SIG-M5 treated with dmso at 0.1 percent for 504 hours (cell line): Measurements from ENCODE around the gene PTPRK.
"Not testable (repeated sequence)": the region's sequence is repeated elsewhere in the genome, so short reads cannot be mapped to it uniquely, and the experiment has no call there.

Source experiments
- DNase-seq: peaks from one replicate; lab custom pipeline; 2025; ENCODE audit not compliant: unreplicated experiment; lab: John Stamatoyannopoulos, UW

The PTPRK gene

GRCh38 chr6:127938701-127939100 lies 581.7 kb downstream of the PTPRK start:
- DNase-seq, result no peak

GRCh38 chr6:127937747-127938146 lies 582.7 kb downstream of the PTPRK start:
- no peak for DNase-seq

GRCh38 chr6:127937102-127937501 lies 583.3 kb downstream of the PTPRK start:
- DNase-seq, result no peak

DNA sequence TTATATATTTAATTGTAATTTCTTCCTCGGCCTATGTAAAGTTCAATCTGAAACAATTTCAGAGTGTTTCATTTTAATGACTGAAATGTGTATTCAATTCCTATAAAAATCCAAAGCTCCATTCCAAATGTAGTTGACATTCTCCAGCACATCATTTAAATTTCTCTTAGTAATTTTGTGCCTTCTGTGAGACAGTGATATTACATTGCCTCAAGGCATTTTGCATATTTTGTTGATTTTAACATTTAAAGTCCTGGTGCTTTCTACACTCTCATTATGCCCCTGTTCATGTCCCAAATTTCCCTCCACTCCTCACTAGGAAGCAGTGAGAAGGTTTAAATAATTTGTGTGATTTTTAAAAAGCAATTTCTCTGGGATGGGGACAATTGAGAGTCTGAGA lies 585.4 kb downstream of the PTPRK start:
- DNase-seq, result no peak

- DNase-seq, result no peak
Measured at GRCh38 chr6:127933852-127934840, 586.3 kb downstream of the PTPRK start.

DNA sequence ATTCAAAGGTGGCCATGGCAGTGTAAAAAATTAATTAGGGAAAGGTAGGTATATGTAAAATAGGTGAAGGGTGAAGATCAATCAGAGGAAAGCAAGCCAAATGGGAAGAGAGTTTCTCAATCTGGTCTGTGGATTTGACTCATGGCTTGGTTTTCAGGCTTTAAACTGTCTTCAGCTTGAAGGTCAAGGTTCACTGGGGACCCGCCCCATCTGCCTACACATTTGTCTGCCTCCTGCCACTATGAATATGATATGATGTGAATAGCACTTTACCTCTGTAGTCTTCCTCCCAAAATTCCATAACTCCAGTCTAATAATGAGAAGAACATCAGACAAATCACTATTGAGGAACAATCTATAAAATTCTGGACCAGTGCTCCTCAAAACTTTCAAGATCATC lies 587.3 kb downstream of the PTPRK start:
- no peak for DNase-seq

DNA sequence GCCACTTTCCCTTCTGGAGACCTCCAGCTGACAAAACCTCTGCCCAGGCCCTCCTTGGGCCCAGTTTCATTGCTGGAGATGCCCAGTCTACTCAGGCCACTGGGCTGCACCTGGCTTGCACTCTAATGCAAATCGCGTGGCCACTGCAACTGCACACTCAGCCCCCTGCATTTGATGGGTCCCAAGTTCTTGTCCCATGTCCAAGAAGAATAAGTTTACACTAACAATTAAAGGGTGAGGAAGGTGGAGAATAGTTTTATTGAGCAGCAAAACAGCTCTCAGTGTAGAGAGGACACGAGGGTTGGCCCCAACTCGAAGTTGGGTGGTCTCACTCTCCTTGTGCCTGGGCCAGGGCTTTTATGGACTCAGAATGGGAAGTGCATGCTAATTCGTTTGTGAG lies 587.7 kb downstream of the PTPRK start:
- no peak for DNase-seq

DNA sequence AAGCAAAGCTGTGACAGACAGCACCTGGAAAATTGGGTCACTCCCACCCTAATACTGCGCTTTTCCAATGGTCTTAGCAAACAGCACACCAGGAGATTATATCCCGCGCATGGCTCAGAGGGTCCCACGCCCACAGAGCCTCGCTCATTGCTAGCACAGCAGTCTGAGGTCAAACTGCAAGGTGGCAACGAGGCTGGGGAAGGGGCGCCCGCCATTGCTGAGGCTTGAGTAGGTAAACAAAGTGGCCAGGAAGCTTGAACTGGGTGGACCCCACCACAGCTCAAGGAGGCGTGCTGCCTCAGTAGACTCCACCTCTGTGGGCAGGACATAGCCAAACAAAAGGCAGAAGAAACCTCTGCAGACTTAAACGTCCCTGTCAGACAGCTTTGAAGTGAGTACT lies 594.0 kb downstream of the PTPRK start:
- DNase-seq, result not testable (repeated sequence)

DNA sequence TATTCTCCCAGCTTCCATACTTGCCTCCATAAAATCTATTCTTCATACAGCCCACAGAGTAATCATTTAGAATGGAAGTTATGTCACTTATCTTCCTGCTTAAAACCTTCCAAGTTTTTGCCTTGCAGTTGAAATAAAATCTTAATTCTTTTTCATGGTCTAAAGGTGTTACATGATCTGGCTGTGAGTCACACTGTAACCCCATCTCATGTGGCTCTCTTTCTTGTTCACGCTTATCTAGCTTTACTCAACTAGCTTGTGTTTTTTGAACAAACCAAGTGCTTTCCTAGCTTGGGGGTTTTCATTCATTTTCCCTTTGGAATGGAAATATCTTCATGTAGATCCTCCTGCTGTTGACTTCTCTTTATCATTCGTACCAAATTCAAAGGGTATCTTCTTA lies 596.0 kb downstream of the PTPRK start:
- DNase-seq, result no peak

DNA sequence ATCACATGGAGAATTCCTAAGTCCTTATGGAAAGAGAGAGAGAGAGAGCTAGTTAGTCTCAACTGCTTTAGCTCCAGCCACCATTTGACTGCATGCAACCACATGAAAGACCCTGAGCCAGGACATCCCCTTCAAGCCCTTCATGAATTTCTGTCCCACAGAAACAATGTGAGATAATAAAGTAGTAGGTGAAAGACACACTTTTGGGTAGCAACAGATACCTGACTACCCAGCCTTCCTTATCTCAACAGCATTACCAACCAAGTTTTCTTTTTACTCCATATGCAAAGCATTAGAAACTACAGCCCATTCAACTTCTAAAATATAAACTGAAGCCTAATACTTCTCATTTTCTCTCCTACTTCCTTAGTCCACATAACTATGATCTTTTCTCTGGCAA lies 596.4 kb downstream of the PTPRK start:
- no peak for DNase-seq

- no peak for DNase-seq
Measured at GRCh38 chr6:127923135-127923534, 597.3 kb downstream of the PTPRK start.

DNA sequence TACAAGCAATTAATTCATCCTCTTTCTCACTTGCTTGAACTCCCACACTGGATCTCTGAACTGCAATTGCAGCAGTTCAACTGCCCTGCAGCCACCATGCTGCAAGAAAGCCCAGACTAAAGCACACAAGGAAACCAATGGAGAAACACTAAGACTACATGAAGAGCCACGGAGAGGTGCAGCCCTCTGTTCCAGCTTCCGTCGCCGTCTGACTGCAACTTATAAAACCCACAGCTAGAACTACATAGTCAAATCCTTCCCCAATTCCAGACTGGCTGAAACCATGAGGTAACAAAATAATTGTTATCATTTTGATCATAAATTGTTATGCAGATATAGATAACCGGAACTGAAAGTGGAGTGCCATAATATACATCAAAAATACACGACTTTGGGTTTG lies 598.4 kb downstream of the PTPRK start:
- no peak for DNase-seq

DNA sequence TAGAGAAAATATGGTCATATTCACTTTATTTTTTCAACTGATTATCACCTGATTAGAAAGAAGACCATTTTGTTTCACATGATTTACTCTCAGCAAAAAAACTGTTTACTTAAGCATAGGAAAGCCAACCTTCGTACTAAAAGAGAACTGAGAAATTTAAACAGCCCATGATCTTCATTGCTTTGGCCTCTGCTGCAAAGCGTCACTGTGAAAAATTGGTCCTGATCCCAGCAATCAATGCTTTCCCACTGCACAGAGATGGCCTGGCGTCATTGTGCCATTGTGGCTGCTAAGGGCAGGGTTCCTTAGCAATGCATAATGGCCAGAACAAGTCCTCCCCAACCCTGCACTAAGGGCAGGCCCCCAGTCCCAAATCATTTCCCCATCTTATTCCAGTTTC lies 599.6 kb downstream of the PTPRK start:
- no peak for DNase-seq
